Measurements from ENCODE around the gene MEF2C.

MEF2C gene

GRCh38 chr5:88831816-88832215, 51.2 kb downstream of the MEF2C start:
- no peak overlapping the region for H3K27ac Mint-ChIP-seq
- ATAC-seq (no peak), DNase-seq (ENCODE audit: low spot score in 2 of 2) (no peak)
- H3K9me3 Mint-ChIP-seq: peaks cover 2% of the 10 kb centered on the region
- no peaks in the 10 kb centered on the region for H3K36me3 Mint-ChIP-seq
- no peak overlapping the region for H3K4me3 Mint-ChIP-seq
- H3K4me1 Mint-ChIP-seq: no peaks in the 10 kb centered on the region

DNA sequence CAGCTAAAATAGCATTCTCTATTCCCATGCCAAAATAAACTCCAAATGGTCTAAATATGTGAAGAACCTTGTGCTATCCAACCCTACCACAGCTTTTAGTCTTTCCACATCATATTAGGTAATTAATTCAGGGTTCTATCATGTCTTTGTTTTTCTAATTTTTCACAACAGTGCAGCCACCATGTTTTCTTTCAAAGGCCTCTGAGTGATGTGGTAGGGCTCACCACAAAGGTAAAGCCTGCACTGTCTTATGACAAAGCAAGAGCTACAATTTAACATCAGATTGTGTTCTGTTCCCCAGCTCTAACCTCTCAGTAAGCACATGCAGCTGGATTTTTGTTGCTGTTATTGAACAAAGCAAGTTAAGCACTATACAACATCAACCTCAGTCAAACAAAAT, 52.4 kb downstream of the MEF2C start:
- no peaks in the 10 kb centered on the region for H3K36me3 Mint-ChIP-seq
- DNase-seq (ENCODE audit: low spot score in 2 of 2): no peak
- H3K4me1 Mint-ChIP-seq: no peaks in the 10 kb centered on the region
- H3K9me3 Mint-ChIP-seq: peaks cover 5% of the 10 kb centered on the region
- no peak overlapping the region for H3K27ac Mint-ChIP-seq
- no peak overlapping the region for H3K4me3 Mint-ChIP-seq
- ATAC-seq: no peak

- Mint-ChIP-seq H3K4me3 (no peak overlapping the region), H3K27ac (no peak overlapping the region), H3K36me3 (no peaks in the 10 kb centered on the region), H3K4me1 (no peaks in the 10 kb centered on the region), H3K9me3 (peaks cover 6% of the 10 kb centered on the region)
- no peak for ATAC-seq
- DNase-seq (ENCODE audit: low spot score in 2 of 2): no peak
Observed at GRCh38 chr5:88829775-88830174, 53.2 kb downstream of the MEF2C start.

DNA sequence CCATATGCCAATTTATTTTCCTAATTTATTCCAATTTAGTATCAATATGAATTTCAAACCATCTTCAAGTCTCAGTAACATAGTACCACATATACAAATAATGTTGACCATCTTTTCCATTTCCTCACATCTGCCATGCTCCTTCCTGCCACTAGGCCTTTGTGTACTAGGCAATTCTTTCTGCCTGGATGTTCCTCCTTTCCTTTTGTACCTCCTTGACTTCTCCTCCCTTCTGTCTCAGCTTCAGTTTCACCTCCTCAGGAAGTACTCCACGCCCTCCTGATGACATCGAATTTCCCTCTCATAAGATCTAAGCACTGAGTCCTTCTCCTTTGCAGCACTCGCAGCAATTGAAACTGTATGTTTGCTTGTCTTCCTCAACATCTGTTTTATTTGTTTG, 53.9 kb downstream of the MEF2C start:
- no peak for DNase-seq (ENCODE audit: low spot score in 2 of 2)
- Mint-ChIP-seq H3K27ac (no peak overlapping the region), H3K36me3 (no peaks in the 10 kb centered on the region), H3K4me3 (no peak overlapping the region), H3K4me1 (no peaks in the 10 kb centered on the region), H3K9me3 (peaks cover 3% of the 10 kb centered on the region)
- no peak for ATAC-seq

- Mint-ChIP-seq H3K4me3 (no peak overlapping the region), H3K27ac (no peak overlapping the region)
- no peak for ATAC-seq
Observed at GRCh38 chr5:88827997-88828396, 55.0 kb downstream of the MEF2C start.

DNA sequence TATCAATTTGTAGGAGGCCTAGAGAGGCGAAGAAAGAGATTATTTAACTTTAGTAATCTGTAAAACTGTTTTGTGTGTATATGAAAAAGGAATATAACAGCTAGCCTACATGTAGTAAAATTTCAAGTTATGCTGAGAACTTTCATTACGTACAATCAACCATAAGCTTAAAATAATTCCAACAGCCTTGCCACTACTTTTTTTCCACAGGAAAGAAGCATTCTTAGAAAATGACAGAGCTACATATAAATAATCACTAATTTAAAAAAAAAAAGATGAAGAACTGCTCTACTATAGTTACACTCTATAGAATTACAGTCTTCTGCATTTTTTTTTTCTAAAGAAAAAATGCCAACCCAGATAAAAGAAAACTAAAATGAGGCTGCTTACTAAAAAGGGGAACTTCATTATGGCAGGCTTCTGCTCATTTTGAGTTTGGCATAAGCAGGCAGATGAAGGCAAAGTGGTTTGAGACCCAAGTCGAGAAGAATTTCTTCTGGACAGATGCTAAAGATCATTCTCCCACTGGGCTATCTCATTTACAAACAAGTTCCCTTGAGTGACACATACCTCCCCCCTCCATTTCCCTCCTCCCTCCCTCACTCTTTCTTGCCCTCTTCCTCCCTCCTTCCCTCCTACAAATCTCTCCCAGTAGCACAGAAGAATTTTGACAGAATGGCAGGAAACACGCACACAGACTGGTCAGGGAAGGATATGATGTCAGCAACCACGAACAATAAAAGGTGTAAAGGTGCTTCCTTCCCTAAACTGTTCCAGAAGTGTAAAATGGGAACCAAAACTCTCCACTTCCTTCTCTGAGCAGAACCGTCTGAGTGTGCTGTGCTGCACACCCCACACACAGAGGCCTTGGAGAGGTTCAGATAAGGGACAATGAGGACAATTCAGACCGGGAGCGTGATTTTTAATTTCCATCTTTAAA, 56.1 kb downstream of the MEF2C start:
- H3K27ac Mint-ChIP-seq: no peak overlapping the region
- peaks cover 3% of the 10 kb centered on the region for H3K9me3 Mint-ChIP-seq
- no peaks in the 10 kb centered on the region for H3K4me1 Mint-ChIP-seq
- no peaks in the 10 kb centered on the region for H3K36me3 Mint-ChIP-seq
- ATAC-seq (peak; percentile 50), DNase-seq (ENCODE audit: low spot score in 2 of 2) (no peak)
- no peak overlapping the region for H3K4me3 Mint-ChIP-seq

More at GRCh38 chr5:88827997-88828396, 55.0 kb downstream of the MEF2C start:
- peaks cover 3% of the 10 kb centered on the region for H3K9me3 Mint-ChIP-seq
- DNase-seq (ENCODE audit: low spot score in 2 of 2): no peak
- H3K36me3 Mint-ChIP-seq: no peaks in the 10 kb centered on the region
- no peaks in the 10 kb centered on the region for H3K4me1 Mint-ChIP-seq

- Mint-ChIP-seq H3K4me1 (no peaks in the 10 kb centered on the region), H3K27ac (no peak overlapping the region), H3K9me3 (peaks cover 3% of the 10 kb centered on the region), H3K4me3 (no peak overlapping the region), H3K36me3 (no peaks in the 10 kb centered on the region)
- no peak for DNase-seq (ENCODE audit: low spot score in 2 of 2)
- ATAC-seq: no peak
Observed at GRCh38 chr5:88825584-88826315, 57.2 kb downstream of the MEF2C start.

DNA sequence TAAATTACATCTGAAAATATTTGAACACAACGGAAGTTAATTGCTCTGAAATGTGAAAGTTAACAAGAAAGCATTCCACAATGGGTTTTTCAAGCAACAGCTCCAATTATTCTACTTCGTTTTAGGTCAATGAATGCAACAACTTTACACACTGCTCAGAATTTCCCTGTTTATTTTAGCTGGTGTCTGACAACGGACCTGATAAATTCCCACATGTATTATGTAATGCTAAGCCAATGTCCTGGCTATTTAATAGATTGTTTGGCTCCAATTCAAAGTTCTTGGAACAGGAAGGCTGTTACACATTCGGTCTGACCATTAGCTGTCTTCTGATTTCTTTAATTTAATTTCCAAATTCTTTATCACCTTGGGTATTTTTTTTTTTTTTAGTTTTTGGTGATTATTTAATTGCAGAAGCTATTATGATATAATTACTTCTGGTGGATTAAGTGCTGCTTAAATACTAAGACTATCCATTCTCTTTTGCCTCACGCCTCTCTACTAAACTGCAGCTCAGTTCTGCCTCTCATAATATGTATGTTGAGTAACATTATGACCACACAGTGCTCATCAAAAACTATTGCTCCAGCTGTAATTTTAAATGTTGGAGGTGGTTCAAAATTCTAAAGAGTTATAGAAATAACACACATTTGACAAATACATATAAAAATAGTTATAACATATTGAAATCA, 57.9 kb downstream of the MEF2C start:
- Mint-ChIP-seq H3K4me3 (no peak overlapping the region), H3K4me1 (no peaks in the 10 kb centered on the region), H3K27ac (no peak overlapping the region), H3K36me3 (no peaks in the 10 kb centered on the region), H3K9me3 (peaks cover 3% of the 10 kb centered on the region)
- no peak for ATAC-seq
- no peak for DNase-seq (ENCODE audit: low spot score in 2 of 2)

- DNase-seq (ENCODE audit: low spot score in 2 of 2) (no peak), ATAC-seq (no peak)
- no peaks in the 10 kb centered on the region for H3K4me1 Mint-ChIP-seq
- H3K4me3 Mint-ChIP-seq: no peak overlapping the region
- peaks cover 3% of the 10 kb centered on the region for H3K9me3 Mint-ChIP-seq
- no peak overlapping the region for H3K27ac Mint-ChIP-seq
- H3K36me3 Mint-ChIP-seq: no peaks in the 10 kb centered on the region
Observed at GRCh38 chr5:88824141-88824540, 58.8 kb downstream of the MEF2C start.

DNA sequence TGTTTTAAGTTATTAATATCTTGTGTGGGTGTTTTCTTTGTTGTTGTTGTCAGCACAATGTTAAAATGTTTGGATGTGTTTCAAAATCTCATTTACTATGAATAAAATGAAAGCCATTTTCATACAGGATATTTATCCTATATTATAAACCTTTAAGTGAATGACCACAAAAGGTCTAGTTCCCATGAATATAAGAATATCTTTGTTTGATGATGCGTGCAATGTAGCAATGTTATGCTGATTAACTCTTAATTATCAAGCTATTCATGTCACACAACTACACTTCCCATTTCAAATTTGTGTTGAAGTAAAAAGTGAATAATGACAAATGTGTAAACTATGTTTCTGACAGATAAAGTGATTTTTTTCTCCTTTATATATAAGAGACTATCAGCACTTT, 59.8 kb downstream of the MEF2C start:
- ATAC-seq (no peak), DNase-seq (ENCODE audit: low spot score in 2 of 2) (no peak)
- H3K27ac Mint-ChIP-seq: no peak overlapping the region
- no peaks in the 10 kb centered on the region for H3K4me1 Mint-ChIP-seq
- no peak overlapping the region for H3K4me3 Mint-ChIP-seq
- peaks cover 5% of the 10 kb centered on the region for H3K9me3 Mint-ChIP-seq
- H3K36me3 Mint-ChIP-seq: no peaks in the 10 kb centered on the region

DNA sequence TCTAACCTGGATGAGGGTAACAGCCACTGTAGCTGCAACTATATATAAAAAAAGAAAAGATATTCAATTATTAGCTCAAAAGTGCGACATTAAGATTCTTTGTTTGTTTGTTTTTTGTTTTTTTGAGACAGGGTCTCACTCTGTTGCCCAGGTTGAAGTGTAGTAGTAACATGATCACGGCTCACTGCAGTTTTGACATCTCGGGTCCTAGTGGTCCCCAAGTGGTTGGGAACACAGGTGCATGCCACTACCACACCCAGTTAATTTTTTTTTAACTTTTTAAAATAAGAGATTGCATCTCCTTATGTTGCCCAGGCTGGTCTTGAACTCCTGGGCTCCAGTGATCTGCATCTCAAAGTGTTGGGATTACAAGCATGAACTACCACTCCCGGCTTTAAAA, 61.8 kb downstream of the MEF2C start:
- Mint-ChIP-seq H3K4me3 (no peak overlapping the region), H3K9me3 (peaks cover 5% of the 10 kb centered on the region), H3K27ac (no peak overlapping the region), H3K36me3 (no peaks in the 10 kb centered on the region), H3K4me1 (no peaks in the 10 kb centered on the region)
- ATAC-seq (no peak), DNase-seq (ENCODE audit: low spot score in 2 of 2) (no peak)

GRCh38 chr5:88820581-88820980, 62.4 kb downstream of the MEF2C start:
- Mint-ChIP-seq H3K4me1 (no peaks in the 10 kb centered on the region), H3K27ac (no peak overlapping the region), H3K36me3 (no peaks in the 10 kb centered on the region), H3K4me3 (no peak overlapping the region), H3K9me3 (peaks cover 3% of the 10 kb centered on the region)
- ATAC-seq: no peak
- no peak for DNase-seq (ENCODE audit: low spot score in 2 of 2)

- Mint-ChIP-seq H3K4me3 (no peak overlapping the region), H3K36me3 (no peaks in the 10 kb centered on the region), H3K9me3 (peaks cover 2% of the 10 kb centered on the region), H3K27ac (no peak overlapping the region), H3K4me1 (no peaks in the 10 kb centered on the region)
- ATAC-seq (no peak), DNase-seq (ENCODE audit: low spot score in 2 of 2) (no peak)
Observed at GRCh38 chr5:88819301-88819999, 63.5 kb downstream of the MEF2C start.

GRCh38 chr5:88818296-88818695, 64.7 kb downstream of the MEF2C start:
- DNase-seq (ENCODE audit: low spot score in 2 of 2): no peak
- no peak overlapping the region for H3K4me3 Mint-ChIP-seq
- ATAC-seq: no peak
- H3K27ac Mint-ChIP-seq: no peak overlapping the region
- H3K9me3 Mint-ChIP-seq: peaks cover 2% of the 10 kb centered on the region
- no peaks in the 10 kb centered on the region for H3K36me3 Mint-ChIP-seq
- no peaks in the 10 kb centered on the region for H3K4me1 Mint-ChIP-seq

DNA sequence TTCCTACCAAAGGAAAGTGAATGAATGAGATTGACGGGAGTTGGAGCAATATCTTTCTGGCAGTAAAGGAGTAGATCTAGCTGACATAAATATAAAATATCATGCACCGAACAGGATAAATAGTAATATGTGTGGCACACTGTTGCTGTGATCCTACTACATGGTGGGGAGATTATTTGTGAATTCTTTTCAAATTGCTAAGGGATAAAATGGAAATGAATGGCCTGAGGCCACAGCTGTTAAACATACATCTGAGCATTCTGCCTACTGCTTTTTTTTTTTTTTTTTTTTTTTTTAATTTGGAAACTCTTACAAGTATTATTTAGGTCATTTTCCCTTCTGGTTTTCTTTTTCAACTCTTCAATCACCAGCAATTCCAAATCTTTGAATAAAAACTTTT, 66.8 kb downstream of the MEF2C start:
- DNase-seq (ENCODE audit: low spot score in 2 of 2) (no peak), ATAC-seq (no peak)
- H3K4me1 Mint-ChIP-seq: no peaks in the 10 kb centered on the region
- H3K4me3 Mint-ChIP-seq: no peak overlapping the region
- peaks cover 2% of the 10 kb centered on the region for H3K9me3 Mint-ChIP-seq
- no peak overlapping the region for H3K27ac Mint-ChIP-seq
- H3K36me3 Mint-ChIP-seq: no peaks in the 10 kb centered on the region
